H9 (cell line): ENCODE data around the gene CSAD. TPM values are rescaled to one million over a fixed set of nuclear protein-coding genes. Genes with fewer than 3 reads are reported as not detected.

Experiments
- DNase-seq: peaks from one replicate; pipeline ENCODE4 v3.0.0-alpha.2; 2017
- H2AFZ ChIP-seq: one replicate; pipeline ENCODE4 v1.6.1; 2013; ENCODE audit warnings: mild to moderate bottlenecking, low read length, control low read depth, moderate library complexity
- H2AK5ac ChIP-seq: 2 replicates; pipeline ENCODE4 v1.6.1; 2013; ENCODE audit warnings: low read length, control low read depth, mixed read lengths; ENCODE audit not compliant: insufficient read length
- H2BK120ac ChIP-seq: one replicate; pipeline ENCODE4 v1.6.1; 2013; ENCODE audit warnings: low read depth, mild to moderate bottlenecking, low read length, control low read depth, inconsistent platforms; ENCODE audit not compliant: poor library complexity, severe bottlenecking
- H2BK12ac ChIP-seq: 2 replicates; pipeline ENCODE4 v1.6.1; 2013; ENCODE audit warnings: low read length, control low read depth, mixed read lengths, low read depth; ENCODE audit not compliant: insufficient read length
- H2BK15ac ChIP-seq: 2 replicates; pipeline ENCODE4 v1.6.1; 2013; ENCODE audit warnings: low read depth, low read length, control low read depth
- H2BK20ac ChIP-seq: one replicate; pipeline ENCODE4 v1.6.1; 2013; ENCODE audit warnings: low read depth, mild to moderate bottlenecking, low read length, control low read depth, inconsistent platforms; ENCODE audit not compliant: poor library complexity, severe bottlenecking
- H2BK5ac ChIP-seq: 2 replicates; pipeline ENCODE4 v1.6.1; 2013; ENCODE audit warnings: low read length, control low read depth, mixed read lengths; ENCODE audit not compliant: insufficient read length
- H3K14ac ChIP-seq: 2 replicates; pipeline ENCODE4 v1.6.1; 2013; ENCODE audit warnings: low read length, control low read depth; ENCODE audit not compliant: insufficient read depth
- H3K18ac ChIP-seq: 2 replicates; pipeline ENCODE4 v1.6.1; 2013; ENCODE audit warnings: low read depth, mild to moderate bottlenecking, mixed read lengths, low read length, control low read depth; ENCODE audit not compliant: insufficient read length
- H3K23ac ChIP-seq: 2 replicates; pipeline ENCODE4 v1.6.1; 2013; ENCODE audit warnings: low read length, control low read depth, mixed read lengths, low read depth; ENCODE audit not compliant: insufficient read length
- H3K23me2 ChIP-seq: 2 replicates; pipeline ENCODE4 v1.6.1; 2013; ENCODE audit warnings: low read depth, mild to moderate bottlenecking, mixed read lengths, low read length, control low read depth; ENCODE audit not compliant: insufficient read length, poor library complexity, severe bottlenecking
- H3K27ac ChIP-seq: 2 replicates; pipeline ENCODE4 v1.5.1; 2013; ENCODE audit warnings: low read length, control low read depth, mixed read lengths, low read depth; ENCODE audit not compliant: insufficient read length
- H3K27me3 ChIP-seq: 2 replicates; pipeline ENCODE4 v1.6.1; 2013; ENCODE audit warnings: low read length, control low read depth, inconsistent platforms; ENCODE audit not compliant: insufficient read depth
- H3K4ac ChIP-seq: 2 replicates; pipeline ENCODE4 v1.6.1; 2013; ENCODE audit warnings: low read depth, mild to moderate bottlenecking, control low read depth, inconsistent platforms, low read length, moderate library complexity
- H3K4me1 ChIP-seq: 2 replicates; pipeline ENCODE4 v1.6.1; 2013; ENCODE audit warnings: low read length, control low read depth, inconsistent platforms; ENCODE audit not compliant: insufficient read depth
- H3K4me2 ChIP-seq: 2 replicates; pipeline ENCODE4 v1.6.1; 2013; ENCODE audit warnings: low read length, control low read depth, mixed read lengths; ENCODE audit not compliant: insufficient read length, insufficient read depth
- H3K56ac ChIP-seq: 2 replicates; pipeline ENCODE4 v1.6.1; 2013; ENCODE audit warnings: low read depth, mild to moderate bottlenecking, mixed read lengths, low read length, control low read depth; ENCODE audit not compliant: insufficient read length
- H3K79me1 ChIP-seq: 2 replicates; pipeline ENCODE4 v1.6.1; 2013; ENCODE audit warnings: low read depth, mild to moderate bottlenecking, moderate library complexity, low read length, control low read depth, inconsistent platforms; ENCODE audit not compliant: insufficient read depth, poor library complexity, severe bottlenecking
- H3K79me2 ChIP-seq: 2 replicates; pipeline ENCODE4 v1.6.1; 2013; ENCODE audit warnings: low read length, control low read depth, inconsistent platforms; ENCODE audit not compliant: insufficient read depth
- H3K9ac ChIP-seq: 2 replicates; pipeline ENCODE4 v1.6.1; 2013; ENCODE audit warnings: low read length, control low read depth, mixed read lengths; ENCODE audit not compliant: insufficient read length; ENCODE audit errors: extremely low read depth
- H3K9me3 ChIP-seq: one replicate; pipeline ENCODE4 v1.6.1; 2013; ENCODE audit warnings: low read depth, low read length, inconsistent platforms; ENCODE audit not compliant: control insufficient read depth
- H3T11ph ChIP-seq: one replicate; pipeline ENCODE4 v1.6.1; 2013; ENCODE audit warnings: mild to moderate bottlenecking, low read length, control low read depth, inconsistent platforms
- H4K20me1 ChIP-seq: one replicate; pipeline ENCODE4 v1.6.1; 2013; ENCODE audit not compliant: control insufficient read depth, insufficient read length, insufficient read depth
- H4K5ac ChIP-seq: 2 replicates; pipeline ENCODE4 v1.6.1; 2013; ENCODE audit warnings: low read depth, mild to moderate bottlenecking, mixed read lengths, low read length, control low read depth; ENCODE audit not compliant: insufficient read length
- H4K8ac ChIP-seq: replicated peaks from 2 replicates; pipeline ENCODE4 v1.6.1; 2013; ENCODE audit warnings: low read length, control low read depth, mixed read lengths, low read depth; ENCODE audit not compliant: insufficient read length
- H4K91ac ChIP-seq: 2 replicates; pipeline ENCODE4 v1.6.1; 2013; ENCODE audit warnings: low read depth, mild to moderate bottlenecking, moderate library complexity, mixed read lengths, low read length, control low read depth; ENCODE audit not compliant: insufficient read length
- H3K27ac Mint-ChIP-seq, 3 experiments: 2 replicates in 2 of 3; 3 replicates in 1 of 3; pipeline ENCODE4 v1.8.0; 2020 to 2021; ENCODE audit warnings: mixed read lengths in 3 of 3, mild to moderate bottlenecking in 1 of 3, moderate library complexity in 1 of 3
- H3K27me3 Mint-ChIP-seq: 2 replicates; pipeline ENCODE4 v1.8.0; 2021; ENCODE audit warnings: low read depth, mild to moderate bottlenecking, moderate library complexity, mixed read lengths
- H3K36me3 Mint-ChIP-seq, 3 experiments: 2 replicates in 2 of 3; 3 replicates in 1 of 3; pipeline ENCODE4 v1.8.0; 2020 to 2021; ENCODE audit warnings: low read depth in 3 of 3, mixed read lengths in 3 of 3; ENCODE audit not compliant: insufficient read depth in 1 of 3
- H3K4me1 Mint-ChIP-seq, 2 experiments: 2 replicates each; pipeline ENCODE4 v1.8.0; 2020; ENCODE audit warnings: mixed read lengths in 2 of 2
- H3K4me3 Mint-ChIP-seq, 2 experiments: 2 replicates in 1 of 2; 3 replicates in 1 of 2; pipeline ENCODE4 v1.8.0; 2020 to 2021; ENCODE audit warnings: mild to moderate bottlenecking in 2 of 2, mixed read lengths in 2 of 2, moderate library complexity in 1 of 2
- H3K9me3 Mint-ChIP-seq, 2 experiments: 2 replicates in 1 of 2; 3 replicates in 1 of 2; pipeline ENCODE4 v1.8.0; 2020; ENCODE audit warnings: mild to moderate bottlenecking in 2 of 2, mixed read lengths in 2 of 2, moderate library complexity in 1 of 2
- WGBS: extraction: QIAGEN DNeasy Blood & Tissue Kit; methylation state at CpG from one replicate; pipeline ENCODE4 v1.1.7; 2013; ENCODE audit warnings: missing lambda C conversion rate, low lambda C conversion rate, mixed read lengths; ENCODE audit not compliant: insufficient read length; ENCODE audit errors: extremely low coverage; 5-methylcytosine and 5-hydroxymethylcytosine counted together
- total RNA-seq: library from RNA; stranded (reverse); gene quantifications from 2 replicates; pipeline ENCODE4 v1.2.1, GENCODE V29; 2021
- TF ChIP-seq, protein P1 (sequence below): fragments of 200-600 bp; sonication (generic); conservative IDR thresholded peaks from 3 replicates; pipeline ENCODE4 v1.8.0; 2021; ENCODE audit warnings: antibody characterized with exemption, mild to moderate bottlenecking

Gene CSAD
- total RNA-seq, 1 experiment from 2014 or later = 7.4 TPM

DNA sequence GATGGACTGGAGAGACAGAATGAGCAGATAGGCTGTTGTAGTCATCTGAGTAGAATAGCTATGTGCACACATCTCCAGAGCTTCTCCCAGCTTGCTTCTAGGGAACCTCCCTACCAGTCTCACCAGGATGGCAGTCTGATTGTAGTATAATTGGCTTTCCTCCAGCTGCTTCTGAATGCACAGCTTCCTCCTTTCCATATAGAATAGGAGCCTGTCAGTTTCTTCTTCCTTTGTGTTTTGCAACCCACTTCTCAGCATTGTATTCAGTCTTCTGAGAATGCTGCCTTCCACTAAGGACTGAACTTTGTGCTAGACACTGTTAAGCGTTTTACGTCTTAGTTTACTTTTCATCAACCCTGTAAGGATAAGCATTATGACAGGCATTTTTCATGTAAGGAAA is 2.2 kb upstream of the CSAD start:
- no peaks in the 10 kb centered on the region; the same call in 1 of the 2 replicates for H3K27me3 ChIP-seq
- H3K14ac ChIP-seq = no peak overlapping the region
- Mint-ChIP-seq H3K9me3 (no peaks in the 10 kb centered on the region; a peak in 1 of 5 replicates), H3K4me3 (no peak overlapping the region), H3K27ac (no peak overlapping the region), H3K27me3 (peaks cover 31% of the 10 kb centered on the region), H3K36me3 (peaks cover 41 to 59% (median 57%) of the 10 kb centered on the region in 3 experiments; a peak in 6 of 7 replicates), H3K4me1 (peaks cover 14 to 17% of the 10 kb centered on the region in 2 experiments)
- H2AK5ac ChIP-seq = no peak overlapping the region
- no peaks in the 10 kb centered on the region for H3K9me3 ChIP-seq
- no peaks in the 10 kb centered on the region for H3K79me2 ChIP-seq
- H3T11ph ChIP-seq = no peak overlapping the region
- peaks cover 13% of the 10 kb centered on the region for H3K23me2 ChIP-seq
- no peak overlapping the region for H2AFZ ChIP-seq
- no peak overlapping the region for H4K91ac ChIP-seq
- H3K9ac ChIP-seq = no peak overlapping the region
- no peak overlapping the region for H2BK5ac ChIP-seq
- H3K79me1 ChIP-seq = no peaks in the 10 kb centered on the region
- peaks cover 2% of the 10 kb centered on the region for H4K20me1 ChIP-seq
- no CpG with 5 or more reads among the region's 2 CpGs for WGBS
- no peak overlapping the region for H3K18ac ChIP-seq
- no peak overlapping the region for H3K27ac ChIP-seq
- TF ChIP-seq, protein P1, sequence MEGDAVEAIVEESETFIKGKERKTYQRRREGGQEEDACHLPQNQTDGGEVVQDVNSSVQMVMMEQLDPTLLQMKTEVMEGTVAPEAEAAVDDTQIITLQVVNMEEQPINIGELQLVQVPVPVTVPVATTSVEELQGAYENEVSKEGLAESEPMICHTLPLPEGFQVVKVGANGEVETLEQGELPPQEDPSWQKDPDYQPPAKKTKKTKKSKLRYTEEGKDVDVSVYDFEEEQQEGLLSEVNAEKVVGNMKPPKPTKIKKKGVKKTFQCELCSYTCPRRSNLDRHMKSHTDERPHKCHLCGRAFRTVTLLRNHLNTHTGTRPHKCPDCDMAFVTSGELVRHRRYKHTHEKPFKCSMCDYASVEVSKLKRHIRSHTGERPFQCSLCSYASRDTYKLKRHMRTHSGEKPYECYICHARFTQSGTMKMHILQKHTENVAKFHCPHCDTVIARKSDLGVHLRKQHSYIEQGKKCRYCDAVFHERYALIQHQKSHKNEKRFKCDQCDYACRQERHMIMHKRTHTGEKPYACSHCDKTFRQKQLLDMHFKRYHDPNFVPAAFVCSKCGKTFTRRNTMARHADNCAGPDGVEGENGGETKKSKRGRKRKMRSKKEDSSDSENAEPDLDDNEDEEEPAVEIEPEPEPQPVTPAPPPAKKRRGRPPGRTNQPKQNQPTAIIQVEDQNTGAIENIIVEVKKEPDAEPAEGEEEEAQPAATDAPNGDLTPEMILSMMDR = no peak
- H2BK20ac ChIP-seq = no peak overlapping the region
- no peak overlapping the region for H3K4ac ChIP-seq
- H3K4me1 ChIP-seq = 0 out of 2 replicates have a peak, but pooled peaks cover 3% of the 10 kb centered on the region
- no peak overlapping the region for H4K5ac ChIP-seq
- no peak overlapping the region for H2BK15ac ChIP-seq
- no peak overlapping the region for H3K4me2 ChIP-seq
- no peak overlapping the region for H4K8ac ChIP-seq
- no peak for DNase-seq
- no peak overlapping the region for H2BK12ac ChIP-seq
- no peak overlapping the region for H3K56ac ChIP-seq
- no peak overlapping the region for H3K23ac ChIP-seq
- H2BK120ac ChIP-seq = no peak overlapping the region
